NCI-H446 (cell line): ENCODE measurements around the gene KCNQ1OT1.

Source experiments
- DNase-seq, 2 experiments: peaks; one replicate each; lab custom pipeline; 2025; lab: John Stamatoyannopoulos, UW

The KCNQ1OT1 gene

GRCh38 chr11:2686360-2687222, 13.2 kb downstream of the KCNQ1OT1 start:
- DNase-seq, result no peak

DNA sequence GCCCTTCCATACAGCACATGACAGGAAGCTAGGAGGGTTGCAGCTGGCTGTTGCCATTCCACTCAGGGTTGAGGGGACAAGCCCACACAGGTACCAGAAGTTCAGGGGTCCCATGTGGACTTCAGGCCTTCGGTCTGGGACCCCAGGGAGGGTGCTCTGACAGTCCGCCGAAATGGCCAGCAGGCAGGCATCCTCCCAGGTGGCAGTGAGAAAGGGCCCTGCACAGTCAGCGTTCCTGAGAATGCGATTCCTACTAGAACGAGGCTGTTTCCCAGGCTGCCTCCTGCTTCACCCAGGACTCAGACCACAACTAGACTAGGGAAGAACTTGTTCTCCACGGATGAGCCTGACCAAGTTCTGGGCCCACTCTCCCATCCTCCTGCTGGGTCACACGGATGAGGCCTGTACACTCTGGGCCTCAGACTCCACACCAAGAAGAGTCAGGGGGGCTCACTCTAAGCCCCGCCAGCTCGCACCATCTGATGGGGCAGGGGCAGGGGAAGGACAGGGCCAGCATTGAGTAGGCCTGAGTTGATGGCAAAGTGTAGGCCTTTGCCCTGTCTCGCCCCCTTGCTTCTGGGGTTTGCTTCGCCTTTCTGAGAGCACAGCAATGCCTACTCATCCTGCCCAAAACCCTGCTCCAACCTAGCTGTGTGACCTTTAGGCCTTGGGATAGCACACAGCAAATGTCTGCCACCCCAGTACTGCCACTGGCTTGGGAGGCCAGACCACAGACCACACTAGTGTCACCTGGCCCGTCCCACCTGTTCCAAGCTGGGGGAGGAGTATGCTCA, 14.0 kb downstream of the KCNQ1OT1 start:
- DNase-seq, result no peak

GRCh38 chr11:2685051-2685450, 14.7 kb downstream of the KCNQ1OT1 start:
- no peak for DNase-seq

DNA sequence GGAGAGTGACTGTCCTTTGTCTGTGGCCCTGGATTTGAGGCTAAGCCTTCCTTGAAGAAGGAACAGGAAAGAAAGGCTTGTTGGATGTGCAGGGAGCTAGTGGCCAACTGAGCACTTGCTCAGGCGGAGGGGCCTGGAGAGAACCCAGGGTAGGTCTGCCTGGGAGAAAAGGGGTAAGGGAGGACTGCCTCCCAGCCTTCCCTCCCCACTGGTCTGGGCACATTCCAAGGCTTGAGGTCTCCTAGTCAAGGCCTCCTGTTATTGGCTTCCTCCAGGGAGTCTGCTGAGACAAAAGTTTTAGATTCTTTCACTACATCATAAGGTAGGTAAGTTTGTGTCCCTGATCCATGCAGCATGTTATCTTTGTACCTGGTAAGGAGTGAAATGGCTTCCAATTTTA, 15.2 kb downstream of the KCNQ1OT1 start:
- DNase-seq, result no peak

DNA sequence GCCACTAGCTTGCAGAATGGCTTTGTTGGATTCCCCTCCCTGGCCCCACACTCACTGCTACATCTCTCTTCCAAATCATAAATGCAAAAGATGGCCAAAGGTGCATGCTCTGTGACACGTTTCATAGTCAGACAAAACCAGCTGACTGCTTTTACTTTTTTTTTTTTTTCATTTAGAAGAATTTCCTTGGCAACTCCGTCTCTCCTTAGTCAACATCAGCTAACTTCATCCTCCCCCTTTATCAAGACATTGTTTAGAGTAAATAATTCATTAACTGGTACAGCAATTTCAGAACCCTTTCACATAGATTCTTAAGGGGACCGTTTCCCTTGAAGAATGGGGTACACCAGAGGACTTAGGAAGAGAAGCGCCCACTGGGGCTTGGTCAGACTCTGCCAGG, 16.0 kb downstream of the KCNQ1OT1 start:
- DNase-seq, result no peak

GRCh38 chr11:2681408-2682145, 18.2 kb downstream of the KCNQ1OT1 start:
- DNase-seq, result no peak

DNA sequence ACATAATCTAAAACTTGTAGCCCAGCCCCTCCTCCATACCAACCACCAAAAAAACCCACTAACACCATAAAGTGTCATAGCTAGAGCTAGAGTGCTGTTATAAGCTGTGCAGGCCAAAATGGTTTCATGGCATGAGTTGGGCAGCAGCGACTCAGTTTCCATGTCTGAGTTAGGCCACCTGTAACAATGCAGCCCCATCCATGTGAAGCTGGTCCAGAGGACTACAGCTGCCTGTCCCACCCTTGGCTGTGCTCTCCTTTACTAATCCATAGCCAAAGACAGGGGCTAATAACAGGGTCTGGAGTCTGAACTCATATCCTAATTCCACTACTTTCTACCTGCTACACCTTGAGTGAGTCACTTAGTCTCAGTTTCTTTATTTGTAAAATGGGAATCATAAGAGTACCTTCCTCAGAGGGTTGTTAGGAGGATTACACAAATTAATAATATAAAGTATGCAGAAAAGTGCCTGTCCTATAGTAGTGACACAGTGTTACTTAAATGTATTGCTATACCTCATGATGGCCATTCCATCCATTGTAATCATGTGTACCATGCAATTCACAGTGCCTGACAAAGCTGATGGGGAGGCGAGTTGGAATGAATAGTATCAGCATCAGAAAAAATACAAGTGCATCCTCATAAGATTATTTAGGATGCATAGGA, 20.6 kb downstream of the KCNQ1OT1 start:
- no peak for DNase-seq

DNA sequence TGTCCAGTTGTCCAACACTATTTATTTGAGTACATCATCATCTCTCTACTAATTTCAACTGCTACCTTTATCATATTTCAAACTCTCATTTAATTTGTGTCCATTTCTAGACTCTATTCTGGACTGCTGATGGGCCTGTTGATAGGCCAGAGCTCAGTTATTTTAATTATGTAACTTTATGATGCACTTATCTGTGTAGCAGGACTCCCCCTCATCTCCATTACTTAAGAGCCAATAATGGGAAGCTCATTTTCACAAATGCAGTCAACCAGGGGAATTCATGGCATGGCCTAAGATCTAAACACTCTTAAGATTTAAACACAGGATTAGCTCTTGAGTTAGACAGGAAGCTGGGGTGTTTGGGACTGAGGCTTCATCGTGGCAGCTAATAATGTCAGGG, 21.4 kb downstream of the KCNQ1OT1 start:
- no peak for DNase-seq

DNA sequence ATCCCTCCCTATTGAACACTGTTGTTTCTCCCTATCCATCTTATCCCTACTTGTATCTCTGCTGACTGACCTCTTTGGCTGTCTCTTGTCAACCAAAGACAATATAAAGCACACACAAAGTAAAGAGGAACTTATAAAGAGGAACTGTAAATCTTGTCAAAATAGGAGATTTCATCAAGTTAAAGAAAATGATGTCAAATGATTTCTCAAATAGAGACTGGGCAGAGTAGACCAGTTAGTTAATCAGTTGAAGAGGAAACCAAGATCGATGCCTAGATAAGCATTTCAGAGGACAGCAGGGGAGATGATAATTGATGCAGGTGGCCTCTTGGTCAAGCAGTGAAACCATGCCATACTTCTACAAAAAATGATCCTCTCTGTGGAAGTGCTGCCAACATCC, 22.7 kb downstream of the KCNQ1OT1 start:
- no peak for DNase-seq

DNA sequence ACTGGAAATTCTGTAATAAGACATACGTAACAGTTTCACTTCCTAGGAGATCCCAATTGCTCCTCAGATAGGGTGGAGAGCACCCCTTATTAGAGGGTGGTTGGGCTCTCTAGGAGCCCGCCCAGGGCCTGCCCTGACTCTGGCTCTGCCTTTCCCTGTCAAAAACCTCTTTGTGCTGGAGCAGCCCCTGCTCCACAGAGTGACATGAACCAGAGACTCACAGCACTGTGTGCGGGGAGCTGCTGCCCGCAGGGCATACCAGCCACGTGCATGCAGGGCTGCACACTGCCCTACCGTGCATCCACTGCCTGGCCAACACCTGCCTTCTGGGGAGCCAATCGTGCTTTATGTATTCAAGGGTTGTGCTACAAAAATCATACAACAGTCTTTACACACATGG, 24.3 kb downstream of the KCNQ1OT1 start:
- no peak for DNase-seq

- no peak for DNase-seq
These were observed 25.1 kb downstream of the KCNQ1OT1 start for GRCh38 chr11:2674658-2675131.

- DNase-seq, result no peak
These were observed 25.8 kb downstream of the KCNQ1OT1 start for GRCh38 chr11:2673871-2674471.

GRCh38 chr11:2673250-2673610, 26.6 kb downstream of the KCNQ1OT1 start:
- no peak for DNase-seq

- DNase-seq, result no peak
These were observed 27.1 kb downstream of the KCNQ1OT1 start for GRCh38 chr11:2672553-2673249.

DNA sequence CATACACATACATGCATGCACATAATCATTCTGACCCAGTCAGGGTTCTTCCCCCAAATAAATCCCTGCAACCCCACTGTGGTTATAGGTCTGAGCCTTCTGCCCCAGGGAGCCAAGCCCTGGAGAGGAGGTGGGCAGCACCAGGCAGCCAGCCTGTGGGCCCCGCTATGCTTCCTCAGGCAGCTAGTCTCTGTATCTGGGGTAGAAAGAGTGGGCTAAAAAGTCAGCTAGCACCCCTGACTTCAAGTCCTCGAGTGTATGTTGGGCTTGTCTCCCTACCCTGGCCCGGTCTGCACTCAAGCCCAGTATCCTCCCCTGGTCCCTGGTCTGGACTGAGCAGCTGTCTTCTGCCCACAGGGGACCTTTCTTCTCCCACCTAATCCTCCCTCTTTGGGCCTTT, 28.0 kb downstream of the KCNQ1OT1 start:
- DNase-seq, result no peak

GRCh38 chr11:2670541-2671100, 29.2 kb downstream of the KCNQ1OT1 start:
- no peak for DNase-seq

DNA sequence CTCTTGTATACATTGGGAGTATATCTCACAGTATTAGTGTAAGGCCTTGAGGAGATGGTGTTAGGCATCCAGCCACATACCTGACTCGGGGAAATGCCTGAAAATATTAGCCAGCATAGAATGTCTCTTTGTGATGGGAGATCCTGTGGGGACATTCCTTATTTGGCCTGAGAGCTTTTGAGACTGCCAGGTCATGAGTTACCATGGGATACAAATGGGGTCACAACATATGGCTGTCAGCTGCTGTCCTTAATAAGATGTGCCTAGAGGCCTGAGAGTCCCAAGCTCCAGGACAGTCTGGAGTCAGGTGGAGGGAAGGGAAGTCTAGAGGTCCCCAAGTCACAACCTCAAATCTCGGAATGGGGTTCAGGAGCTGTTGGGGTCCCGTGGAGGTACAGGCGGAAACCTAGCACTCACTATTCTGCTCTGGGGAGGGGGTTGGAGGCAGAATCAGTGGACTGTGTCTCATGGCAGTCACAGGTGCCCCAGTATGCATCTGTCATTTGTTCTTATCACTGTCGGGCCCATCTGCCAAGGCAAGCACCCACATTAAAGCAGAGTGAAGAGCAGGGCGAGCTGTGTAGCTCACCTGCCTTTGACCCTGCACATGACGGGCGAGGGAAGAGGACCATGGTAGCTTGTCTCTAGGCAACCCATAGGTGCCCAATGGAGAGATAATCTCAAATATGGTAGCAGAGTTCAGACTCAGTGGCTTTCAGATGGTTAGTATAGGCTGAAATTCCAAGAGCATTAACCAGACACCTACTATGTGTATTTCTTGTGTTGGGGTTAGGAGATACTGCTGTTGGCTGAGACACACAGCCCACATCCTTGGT, 29.9 kb downstream of the KCNQ1OT1 start:
- no peak for DNase-seq

GRCh38 chr11:2668876-2669275, 30.9 kb downstream of the KCNQ1OT1 start:
- DNase-seq, result no peak

DNA sequence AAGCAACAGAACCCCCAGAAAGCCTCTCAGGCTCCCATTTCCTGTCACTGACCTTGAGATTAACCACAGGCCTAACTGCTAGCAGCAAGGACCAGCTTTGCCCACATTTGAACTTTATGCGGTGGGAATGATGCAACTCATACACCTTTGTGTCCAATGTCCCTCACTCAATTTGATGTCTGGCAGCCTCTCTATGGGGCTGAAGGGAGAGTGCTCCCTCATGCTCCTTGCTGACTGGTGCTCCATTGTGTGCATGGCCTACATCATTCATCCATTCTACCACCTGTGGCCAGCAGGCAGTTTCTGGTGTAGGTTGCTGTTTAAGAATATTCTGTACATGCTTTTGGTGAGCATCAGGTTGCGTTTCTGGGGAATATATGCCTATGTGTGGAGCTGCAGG, 31.9 kb downstream of the KCNQ1OT1 start:
- DNase-seq, result no peak
